ENCODE measurements around the gene WDR45B.
"Not testable (repeated sequence)": the region's sequence is repeated elsewhere in the genome, so short reads cannot be mapped to it uniquely, and the experiment has no call there.

WDR45B gene

GRCh38 chr17:82658331-82658730 lies 10.1 kb upstream of the WDR45B start:
- H3K4me1 ChIP-seq: no peaks in the 10 kb centered on the region
- H3K27me3 ChIP-seq (ENCODE audit: low read depth): no peaks in the 10 kb centered on the region
- no peaks in the 10 kb centered on the region for H3K36me3 ChIP-seq (replicated peaks)
- in situ Hi-C loops (cut with MboI; ENCODE audit: low sequenced_read_pairs): no loop called here
- no peaks in the 10 kb centered on the region for H3K9me3 ChIP-seq
- no peak overlapping the region for H3K4me3 ChIP-seq
- DNase-seq (ENCODE audit: low spot score in 2 of 2): no peak

GRCh38 chr17:82657926-82658325 lies 9.7 kb upstream of the WDR45B start:
- no peaks in the 10 kb centered on the region for H3K27me3 ChIP-seq (ENCODE audit: low read depth)
- H3K4me1 ChIP-seq: no peaks in the 10 kb centered on the region
- H3K36me3 ChIP-seq (replicated peaks): no peaks in the 10 kb centered on the region
- in situ Hi-C loops (cut with MboI; ENCODE audit: low sequenced_read_pairs): no loop called here
- DNase-seq (ENCODE audit: low spot score in 2 of 2): no peak
- no peaks in the 10 kb centered on the region for H3K9me3 ChIP-seq
- H3K4me3 ChIP-seq: no peak overlapping the region

DNA sequence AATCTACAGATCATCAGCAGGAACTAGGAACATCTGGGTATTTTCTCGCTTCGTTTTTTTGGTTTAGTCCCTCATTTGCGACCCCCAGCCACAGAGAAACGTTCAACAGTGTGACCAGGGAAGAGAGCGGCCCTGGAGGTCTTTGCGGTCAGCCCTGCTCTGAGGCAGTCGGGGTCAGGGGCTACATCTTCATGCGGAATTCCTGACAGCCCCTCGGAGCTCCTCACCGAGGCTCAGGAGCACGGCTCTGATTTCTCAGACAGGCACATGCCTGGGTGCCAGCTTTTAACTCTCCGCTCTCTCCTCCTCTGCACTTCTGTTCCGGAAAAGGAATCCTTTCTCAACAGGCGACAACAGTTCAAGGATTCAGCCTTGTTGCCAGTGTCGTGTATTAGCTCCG lies 8.0 kb upstream of the WDR45B start:
- Histone ChIP-seq H3K4me1 (no peaks in the 10 kb centered on the region), H3K4me3 (no peak overlapping the region), H3K36me3 (replicated peaks) (no peaks in the 10 kb centered on the region), H3K9me3 (no peaks in the 10 kb centered on the region), H3K27me3 (ENCODE audit: low read depth) (no peaks in the 10 kb centered on the region)
- in situ Hi-C loops (cut with MboI; ENCODE audit: low sequenced_read_pairs): no loop called here
- DNase-seq (ENCODE audit: low spot score in 2 of 2): no peak

- in situ Hi-C loops (cut with MboI; ENCODE audit: low sequenced_read_pairs): no loop called here
- DNase-seq (ENCODE audit: low spot score in 2 of 2): no peak
- H3K4me1 ChIP-seq: no peaks in the 10 kb centered on the region
- H3K4me3 ChIP-seq: no peak overlapping the region
- no peaks in the 10 kb centered on the region for H3K9me3 ChIP-seq
- no peaks in the 10 kb centered on the region for H3K36me3 ChIP-seq (replicated peaks)
- no peaks in the 10 kb centered on the region for H3K27me3 ChIP-seq (ENCODE audit: low read depth)
Measured at GRCh38 chr17:82655523-82655922, 7.3 kb upstream of the WDR45B start.

- Histone ChIP-seq H3K27me3 (ENCODE audit: low read depth) (no peaks in the 10 kb centered on the region), H3K9me3 (no peaks in the 10 kb centered on the region), H3K4me3 (no peak overlapping the region), H3K4me1 (no peaks in the 10 kb centered on the region), H3K36me3 (replicated peaks) (no peaks in the 10 kb centered on the region)
- no peak for DNase-seq (ENCODE audit: low spot score in 2 of 2)
- in situ Hi-C loops (cut with MboI; ENCODE audit: low sequenced_read_pairs): no loop called here
Measured at GRCh38 chr17:82655038-82655479, 6.8 kb upstream of the WDR45B start.

GRCh38 chr17:82654611-82655010 lies 6.4 kb upstream of the WDR45B start:
- H3K36me3 ChIP-seq (replicated peaks); DNase-seq (ENCODE audit: low spot score in 2 of 2); in situ Hi-C loops (cut with MboI; ENCODE audit: low sequenced_read_pairs): not testable (repeated sequence)

GRCh38 chr17:82653651-82654528 lies 5.6 kb upstream of the WDR45B start:
- in situ Hi-C loops (cut with MboI; ENCODE audit: low sequenced_read_pairs): no loop called here
- H3K36me3 ChIP-seq (replicated peaks): no peaks in the 10 kb centered on the region
- no peak for DNase-seq (ENCODE audit: low spot score in 2 of 2)
- peaks cover 1% of the 10 kb centered on the region; the same call in 1 of the 2 replicates for H3K4me1 ChIP-seq
- H3K4me3 ChIP-seq: no peak overlapping the region
- H3K9me3 ChIP-seq: no peaks in the 10 kb centered on the region
- H3K27me3 ChIP-seq (ENCODE audit: low read depth): no peaks in the 10 kb centered on the region

More at GRCh38 chr17:82654611-82655010, 6.4 kb upstream of the WDR45B start:
- H3K27me3 ChIP-seq (ENCODE audit: low read depth); H3K4me1 ChIP-seq; H3K9me3 ChIP-seq; H3K4me3 ChIP-seq: not testable (repeated sequence)

DNA sequence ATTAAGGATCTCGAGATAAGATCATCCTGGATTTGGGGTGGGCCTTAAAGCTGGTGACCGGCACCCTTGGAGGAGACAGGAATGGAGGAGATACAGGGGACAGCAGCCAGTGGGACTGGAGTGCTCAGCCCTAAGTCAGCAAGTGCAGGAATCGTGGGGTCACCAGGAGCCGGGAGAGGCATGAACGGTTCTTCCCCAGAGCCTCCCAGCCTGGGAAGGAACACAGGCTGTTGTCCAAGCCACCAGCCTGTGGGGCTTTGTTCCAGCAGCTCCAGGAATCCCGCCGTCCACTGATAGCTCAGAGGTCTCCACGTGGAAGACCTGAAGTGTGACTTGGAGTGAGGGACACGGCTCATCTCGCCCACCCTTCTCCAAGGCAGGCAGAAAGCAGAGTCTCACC lies 2.5 kb upstream of the WDR45B start:
- Histone ChIP-seq H3K27me3 (ENCODE audit: low read depth) (no peaks in the 10 kb centered on the region), H3K4me1 (peaks cover 2% of the 10 kb centered on the region; the same call in 1 of the 2 replicates), H3K9me3 (no peaks in the 10 kb centered on the region), H3K36me3 (replicated peaks) (peaks cover 4% of the 10 kb centered on the region), H3K4me3 (no peak overlapping the region)
- in situ Hi-C loops (cut with MboI; ENCODE audit: low sequenced_read_pairs): no loop called here
- DNase-seq (ENCODE audit: low spot score in 2 of 2): no peak

GRCh38 chr17:82649501-82650261 lies 1.4 kb upstream of the WDR45B start:
- Histone ChIP-seq H3K4me1 (peaks cover 2% of the 10 kb centered on the region; the same call in 1 of the 2 replicates), H3K27me3 (ENCODE audit: low read depth) (no peaks in the 10 kb centered on the region), H3K9me3 (no peaks in the 10 kb centered on the region), H3K36me3 (replicated peaks) (peaks cover 5% of the 10 kb centered on the region), H3K4me3 (no peak overlapping the region)
- no peak for DNase-seq (ENCODE audit: low spot score in 2 of 2)
- in situ Hi-C loops (cut with MboI; ENCODE audit: low sequenced_read_pairs): no loop called here

DNA sequence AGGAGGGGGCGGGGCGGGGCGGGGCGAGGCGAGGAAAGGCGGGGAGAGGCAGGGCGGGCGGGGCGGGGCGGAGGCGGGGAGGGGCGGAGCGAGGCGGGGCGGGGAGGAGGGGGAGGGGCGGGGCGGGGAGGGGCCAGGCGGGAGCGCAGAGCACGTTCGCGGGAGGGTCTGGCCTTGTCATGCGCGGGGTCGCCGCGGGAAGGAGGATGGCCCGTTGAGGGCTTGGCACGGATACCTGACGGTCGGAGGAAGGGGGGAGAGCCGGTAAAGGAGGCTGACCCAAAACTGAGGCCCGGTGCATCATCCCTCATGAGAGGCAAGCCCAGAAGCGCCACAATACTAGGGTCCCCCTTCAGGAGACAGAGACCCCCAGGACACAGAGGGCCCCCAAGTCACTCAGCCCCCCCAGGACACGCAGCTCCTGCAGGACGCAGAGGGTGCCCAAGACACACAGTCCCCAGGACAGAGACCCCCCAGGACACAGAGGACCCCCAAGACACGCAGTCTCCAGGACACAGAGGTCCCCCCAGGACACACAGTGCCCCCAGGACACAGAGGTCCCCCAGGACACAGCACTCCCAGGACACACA lies 593 bp upstream of the WDR45B start:
- H3K27me3 ChIP-seq (ENCODE audit: low read depth): no peaks in the 10 kb centered on the region
- peak; percentile 21 to 75 for DNase-seq (ENCODE audit: low spot score in 2 of 2)

GRCh38 chr17:82647593-82648164 lies 565 bp downstream of the WDR45B start:
- peak in 1 of 2 experiments; percentile 56 for DNase-seq (ENCODE audit: low spot score in 2 of 2)
- Histone ChIP-seq H3K4me1 (peaks cover 2% of the 10 kb centered on the region; the same call in 1 of the 2 replicates), H3K9me3 (no peaks in the 10 kb centered on the region), H3K36me3 (replicated peaks) (peaks cover 25% of the 10 kb centered on the region), H3K4me3 (peak overlapping the region; percentile 90), H3K27me3 (ENCODE audit: low read depth) (no peaks in the 10 kb centered on the region)
- in situ Hi-C loops (cut with MboI; ENCODE audit: low sequenced_read_pairs): no loop called here

More for the DNA sequence above, 593 bp upstream of the WDR45B start:
- Histone ChIP-seq H3K4me3 (peak overlapping the region; percentile 28), H3K36me3 (replicated peaks) (peaks cover 14% of the 10 kb centered on the region), H3K9me3 (no peaks in the 10 kb centered on the region), H3K4me1 (peaks cover 2% of the 10 kb centered on the region; the same call in 1 of the 2 replicates)
- in situ Hi-C loops (cut with MboI; ENCODE audit: low sequenced_read_pairs): no loop called here

DNA sequence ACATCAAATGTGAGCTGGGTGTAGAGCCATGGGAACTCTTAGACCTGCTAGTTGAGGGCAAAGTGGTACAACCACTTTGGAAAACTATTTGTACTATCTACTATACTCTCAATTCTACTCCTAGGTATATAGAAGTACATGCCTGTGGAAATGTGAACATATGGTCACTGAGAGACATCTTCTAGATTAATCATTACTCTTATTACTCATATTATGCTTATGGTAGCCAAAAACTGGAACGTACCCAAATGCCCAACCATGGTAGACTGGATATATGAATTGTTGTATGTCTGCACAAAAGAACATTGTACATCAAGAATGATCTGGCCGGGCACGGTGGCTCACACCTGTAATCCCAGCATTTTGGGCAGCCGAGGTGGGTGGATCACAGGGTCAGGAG lies 2.7 kb downstream of the WDR45B start:
- Histone ChIP-seq H3K27me3 (ENCODE audit: low read depth) (no peaks in the 10 kb centered on the region), H3K4me1 (peaks cover 2% of the 10 kb centered on the region; the same call in 1 of the 2 replicates), H3K9me3 (no peaks in the 10 kb centered on the region), H3K36me3 (replicated peaks) (peaks cover 42% of the 10 kb centered on the region), H3K4me3 (no peak overlapping the region)
- DNase-seq (ENCODE audit: low spot score in 2 of 2): no peak
- in situ Hi-C loops (cut with MboI; ENCODE audit: low sequenced_read_pairs): no loop called here

- H3K9me3 ChIP-seq: no peaks in the 10 kb centered on the region
- DNase-seq (ENCODE audit: low spot score in 2 of 2): no peak
- in situ Hi-C loops (cut with MboI; ENCODE audit: low sequenced_read_pairs): no loop called here
- peaks cover 2% of the 10 kb centered on the region; the same call in 1 of the 2 replicates for H3K4me1 ChIP-seq
- no peaks in the 10 kb centered on the region for H3K27me3 ChIP-seq (ENCODE audit: low read depth)
- H3K4me3 ChIP-seq: no peak overlapping the region
- peaks cover 47% of the 10 kb centered on the region for H3K36me3 ChIP-seq (replicated peaks)
Measured at GRCh38 chr17:82644148-82644547, 4.1 kb downstream of the WDR45B start.

Data from HAP-1 (cell line).